Progenitor cell of endocrine pancreas (in vitro differentiated cells): ENCODE measurements around the gene WNT3A. TPM values are rescaled to one million over a fixed set of nuclear protein-coding genes. Genes with fewer than 3 reads are reported as not detected.

Experiments
- DNase-seq: peaks from one replicate; pipeline ENCODE4 v3.0.0; 2021; ENCODE audit warnings: low spot score; ENCODE audit not compliant: unreplicated experiment
- H3K27ac Mint-ChIP-seq: 2 replicates; pipeline ENCODE4 v1.8.0; 2021; ENCODE audit warnings: mild to moderate bottlenecking, moderate library complexity, mixed read lengths
- H3K27me3 Mint-ChIP-seq: 2 replicates; pipeline ENCODE4 v1.8.0; 2021; ENCODE audit warnings: mixed read lengths
- H3K36me3 Mint-ChIP-seq: 2 replicates; pipeline ENCODE4 v1.8.0; 2022; ENCODE audit warnings: mixed read lengths; ENCODE audit not compliant: insufficient read depth
- H3K4me1 Mint-ChIP-seq: 2 replicates; pipeline ENCODE4 v1.8.0; 2021; ENCODE audit warnings: low read depth, mixed read lengths
- H3K4me3 Mint-ChIP-seq: 2 replicates; pipeline ENCODE4 v1.8.0; 2021; ENCODE audit warnings: low read depth, mild to moderate bottlenecking, moderate library complexity, mixed read lengths
- H3K9me3 Mint-ChIP-seq: 2 replicates; pipeline ENCODE4 v1.8.0; 2021; ENCODE audit warnings: low read depth, mixed read lengths
- CTCF ChIP-seq: fragments of 200-600 bp; sonication (generic); IDR thresholded peaks from one replicate; pipeline ENCODE4 v1.5.0; 2021; ENCODE audit warnings: antibody characterized with exemption, mild to moderate bottlenecking; ENCODE audit not compliant: unreplicated experiment
- total RNA-seq: library from RNA; stranded (reverse); gene quantifications from 2 replicates; pipeline ENCODE4 v1.2.1, GENCODE V29; 2021

Gene WNT3A
- total RNA-seq, 1 donor from 2014 or later: not detected

DNA sequence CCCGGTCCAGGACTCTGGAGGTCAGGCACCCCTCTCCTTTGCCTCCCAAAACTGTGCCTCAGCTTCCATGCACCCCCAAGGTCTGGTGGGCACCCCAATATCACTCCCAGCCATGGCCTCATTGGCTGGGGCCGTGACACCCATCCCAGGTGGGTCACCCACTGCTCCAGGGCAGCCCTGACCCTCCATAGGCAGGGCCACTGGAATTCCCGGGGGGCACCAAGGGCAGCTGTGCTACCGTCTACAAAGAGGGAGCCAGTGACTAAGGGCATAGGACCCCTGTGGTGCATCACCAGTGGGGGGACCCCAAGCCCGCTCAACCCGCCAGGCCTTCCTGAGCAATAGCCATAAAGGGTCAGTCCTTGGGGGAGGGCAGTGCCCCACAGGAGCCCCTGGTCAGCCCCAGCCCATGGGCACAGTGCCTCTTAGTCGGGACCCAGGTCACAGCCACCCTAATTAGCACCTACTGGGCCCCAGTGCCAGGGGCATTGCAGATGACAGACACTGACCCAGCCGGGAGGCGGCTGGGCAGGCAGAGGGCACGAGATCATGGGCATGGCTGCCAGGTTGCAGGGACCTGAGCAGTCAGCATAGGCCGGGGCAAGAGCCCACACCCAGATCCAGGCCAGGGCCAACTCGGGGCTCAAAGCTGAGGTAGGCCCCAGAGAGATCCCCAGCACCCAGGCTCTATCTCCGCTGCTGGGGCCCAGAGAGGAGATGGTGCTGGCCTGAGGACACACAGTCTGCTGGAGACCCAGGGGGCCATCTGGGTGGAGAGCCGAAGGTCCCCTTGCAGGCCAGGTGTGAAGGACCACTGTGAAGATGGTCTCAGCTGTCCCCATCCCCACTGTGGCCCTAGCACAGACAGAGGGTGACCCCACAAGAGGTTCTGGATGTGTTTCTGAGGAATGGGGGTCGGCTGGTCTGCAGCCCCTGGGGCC, 56.7 kb downstream of the WNT3A start:
- peaks cover 2% of the 10 kb centered on the region for H3K4me1 Mint-ChIP-seq
- no peaks in the 10 kb centered on the region for H3K36me3 Mint-ChIP-seq
- no peak overlapping the region for H3K27ac Mint-ChIP-seq
- no peaks in the 10 kb centered on the region for H3K9me3 Mint-ChIP-seq
- H3K27me3 Mint-ChIP-seq: peaks cover 36% of the 10 kb centered on the region
- no peak for TF ChIP-seq CTCF
- H3K4me3 Mint-ChIP-seq: no peak overlapping the region
- no peak for DNase-seq

- Mint-ChIP-seq H3K27me3 (peaks cover 30% of the 10 kb centered on the region), H3K36me3 (no peaks in the 10 kb centered on the region), H3K9me3 (no peaks in the 10 kb centered on the region), H3K27ac (no peak overlapping the region), H3K4me3 (no peak overlapping the region), H3K4me1 (peaks cover 2% of the 10 kb centered on the region)
- no peak for DNase-seq
- no peak for TF ChIP-seq CTCF
These were observed 57.5 kb downstream of the WNT3A start for GRCh38 chr1:228064296-228064695.

GRCh38 chr1:228064741-228065542, 58.1 kb downstream of the WNT3A start:
- no peak overlapping the region for H3K27ac Mint-ChIP-seq
- H3K36me3 Mint-ChIP-seq: no peaks in the 10 kb centered on the region
- DNase-seq: no peak
- no peaks in the 10 kb centered on the region for H3K9me3 Mint-ChIP-seq
- no peak for TF ChIP-seq CTCF
- no peak overlapping the region for H3K4me3 Mint-ChIP-seq
- peaks cover 2% of the 10 kb centered on the region for H3K4me1 Mint-ChIP-seq
- H3K27me3 Mint-ChIP-seq: peaks cover 28% of the 10 kb centered on the region

- Mint-ChIP-seq H3K4me1 (peaks cover 2% of the 10 kb centered on the region), H3K9me3 (no peaks in the 10 kb centered on the region), H3K4me3 (no peak overlapping the region), H3K27ac (no peak overlapping the region), H3K36me3 (no peaks in the 10 kb centered on the region), H3K27me3 (peaks cover 26% of the 10 kb centered on the region)
- TF ChIP-seq CTCF: no peak
- no peak for DNase-seq
These were observed 58.9 kb downstream of the WNT3A start for GRCh38 chr1:228065543-228066347.

GRCh38 chr1:228066416-228066815, 59.6 kb downstream of the WNT3A start:
- no peaks in the 10 kb centered on the region for H3K36me3 Mint-ChIP-seq
- H3K27ac Mint-ChIP-seq: no peak overlapping the region
- H3K9me3 Mint-ChIP-seq: no peaks in the 10 kb centered on the region
- no peak overlapping the region for H3K4me3 Mint-ChIP-seq
- no peak for TF ChIP-seq CTCF
- H3K4me1 Mint-ChIP-seq: no peaks in the 10 kb centered on the region
- H3K27me3 Mint-ChIP-seq: peaks cover 25% of the 10 kb centered on the region
- DNase-seq: no peak
